ENCODE measurements around the gene MACF1. TPM values are rescaled to one million over a fixed set of nuclear protein-coding genes. Genes with fewer than 3 reads are reported as not detected.
A peak's percentile ranks its signal among the peaks of the same experiment; 100 is the strongest.

MACF1 gene
- total RNA-seq, 2 donors from 2014 or later = 273 to 278 TPM

DNA sequence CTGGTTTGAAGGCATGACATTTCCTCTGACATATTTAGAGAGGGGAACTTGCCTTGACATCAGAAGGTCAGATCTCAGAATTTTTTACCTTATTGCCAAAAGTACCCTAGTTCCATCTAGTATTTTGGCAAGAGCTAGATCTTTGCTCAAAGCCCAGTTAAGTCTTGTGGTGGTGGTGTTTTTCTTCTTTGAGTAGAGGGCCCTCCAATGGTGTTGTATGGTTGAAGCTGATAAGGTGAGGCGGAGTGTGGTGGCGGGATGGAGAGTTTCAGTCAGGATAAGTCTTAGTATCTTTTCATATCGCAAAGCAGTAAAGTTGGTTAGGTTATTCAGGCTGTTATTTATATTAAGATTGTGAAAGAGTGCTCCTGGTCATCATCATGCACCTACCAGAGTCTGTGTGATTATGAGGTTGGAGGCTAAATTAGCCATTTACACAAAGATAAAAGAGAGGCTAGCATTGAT lies 20.1 kb upstream of the MACF1 start:
- no peaks in the 10 kb centered on the region for H3K9me3 ChIP-seq
- TF ChIP-seq, protein P1, sequence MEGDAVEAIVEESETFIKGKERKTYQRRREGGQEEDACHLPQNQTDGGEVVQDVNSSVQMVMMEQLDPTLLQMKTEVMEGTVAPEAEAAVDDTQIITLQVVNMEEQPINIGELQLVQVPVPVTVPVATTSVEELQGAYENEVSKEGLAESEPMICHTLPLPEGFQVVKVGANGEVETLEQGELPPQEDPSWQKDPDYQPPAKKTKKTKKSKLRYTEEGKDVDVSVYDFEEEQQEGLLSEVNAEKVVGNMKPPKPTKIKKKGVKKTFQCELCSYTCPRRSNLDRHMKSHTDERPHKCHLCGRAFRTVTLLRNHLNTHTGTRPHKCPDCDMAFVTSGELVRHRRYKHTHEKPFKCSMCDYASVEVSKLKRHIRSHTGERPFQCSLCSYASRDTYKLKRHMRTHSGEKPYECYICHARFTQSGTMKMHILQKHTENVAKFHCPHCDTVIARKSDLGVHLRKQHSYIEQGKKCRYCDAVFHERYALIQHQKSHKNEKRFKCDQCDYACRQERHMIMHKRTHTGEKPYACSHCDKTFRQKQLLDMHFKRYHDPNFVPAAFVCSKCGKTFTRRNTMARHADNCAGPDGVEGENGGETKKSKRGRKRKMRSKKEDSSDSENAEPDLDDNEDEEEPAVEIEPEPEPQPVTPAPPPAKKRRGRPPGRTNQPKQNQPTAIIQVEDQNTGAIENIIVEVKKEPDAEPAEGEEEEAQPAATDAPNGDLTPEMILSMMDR (IDR thresholded peaks at IDR 0.05) = no peak
- no peak for DNase-seq (ENCODE audit: low spot score)
- H3K4me3 ChIP-seq = no peak overlapping the region
- H3K27me3 ChIP-seq = no peaks in the 10 kb centered on the region
- H3K4me1 ChIP-seq = peaks cover 0 to 16% of the 10 kb centered on the region in 2 donors
- no peaks in the 10 kb centered on the region for H3K36me3 ChIP-seq
- H3K27ac ChIP-seq = peak overlapping the region; percentile 28 to 59

- Histone ChIP-seq H3K36me3 (no peaks in the 10 kb centered on the region), H3K27me3 (no peaks in the 10 kb centered on the region), H3K4me3 (no peak overlapping the region), H3K4me1 (peaks cover 0 to 29% of the 10 kb centered on the region in 2 donors), H3K27ac (no peak overlapping the region), H3K9me3 (no peaks in the 10 kb centered on the region)
- DNase-seq (ENCODE audit: low spot score) = no peak
- TF ChIP-seq, protein P1 (IDR thresholded peaks at IDR 0.05) = no peak
Measured at GRCh38 chr1:39187275-39188046, 17.0 kb upstream of the MACF1 start.

DNA sequence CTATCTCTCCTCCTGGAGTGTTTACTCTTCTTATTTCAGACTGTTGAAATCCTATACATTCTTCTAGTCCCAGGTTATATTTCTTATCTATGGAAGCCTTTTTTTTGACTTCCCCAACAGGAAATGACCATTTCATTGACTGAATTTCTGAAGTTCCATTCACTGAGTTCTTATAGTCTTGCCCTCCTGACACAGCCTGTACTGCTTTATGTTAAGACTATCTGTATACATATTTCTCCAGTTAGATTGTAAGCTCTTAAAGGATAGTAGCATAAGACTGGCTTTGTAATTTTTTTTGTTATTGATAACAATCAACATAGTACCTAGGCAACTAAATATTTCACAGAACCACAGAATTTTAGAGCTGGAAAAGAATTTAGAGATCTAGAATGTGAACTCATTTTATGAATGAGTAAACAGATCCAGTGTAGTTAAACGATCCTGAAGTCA lies 14.9 kb upstream of the MACF1 start:
- no peak for DNase-seq (ENCODE audit: low spot score)
- Histone ChIP-seq H3K27ac (no peak overlapping the region), H3K4me3 (no peak overlapping the region), H3K4me1 (peaks cover 0 to 29% of the 10 kb centered on the region in 2 donors), H3K36me3 (no peaks in the 10 kb centered on the region), H3K27me3 (no peaks in the 10 kb centered on the region), H3K9me3 (no peaks in the 10 kb centered on the region)
- TF ChIP-seq, protein P1 (IDR thresholded peaks at IDR 0.05) = no peak

DNA sequence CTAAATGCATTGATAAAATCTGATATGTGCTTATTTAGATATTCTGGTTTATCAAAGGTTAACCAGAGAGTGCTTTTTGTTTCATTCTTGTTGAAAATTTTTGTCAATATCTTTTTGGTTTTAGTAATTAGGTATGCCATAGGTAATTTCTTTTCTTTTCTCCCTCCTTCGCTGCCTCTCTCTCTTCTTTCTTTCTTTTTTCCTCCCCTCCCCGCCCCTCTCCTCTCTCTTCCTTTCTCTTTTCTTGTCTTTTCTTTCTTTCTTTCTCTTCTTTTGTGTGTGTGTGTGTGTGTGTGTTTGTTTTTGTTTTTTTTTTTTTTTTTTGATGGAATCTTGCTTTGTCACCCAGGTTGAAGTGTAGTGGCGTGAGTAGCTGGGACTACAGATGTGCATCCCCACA lies 14.4 kb upstream of the MACF1 start:
- no peaks in the 10 kb centered on the region for H3K27me3 ChIP-seq
- no peak for DNase-seq (ENCODE audit: low spot score)
- no peaks in the 10 kb centered on the region for H3K36me3 ChIP-seq
- H3K9me3 ChIP-seq = no peaks in the 10 kb centered on the region
- no peak overlapping the region for H3K4me3 ChIP-seq
- TF ChIP-seq, protein P1 (IDR thresholded peaks at IDR 0.05) = no peak
- H3K4me1 ChIP-seq = peaks cover 0 to 32% of the 10 kb centered on the region in 2 donors
- no peak overlapping the region for H3K27ac ChIP-seq

DNA sequence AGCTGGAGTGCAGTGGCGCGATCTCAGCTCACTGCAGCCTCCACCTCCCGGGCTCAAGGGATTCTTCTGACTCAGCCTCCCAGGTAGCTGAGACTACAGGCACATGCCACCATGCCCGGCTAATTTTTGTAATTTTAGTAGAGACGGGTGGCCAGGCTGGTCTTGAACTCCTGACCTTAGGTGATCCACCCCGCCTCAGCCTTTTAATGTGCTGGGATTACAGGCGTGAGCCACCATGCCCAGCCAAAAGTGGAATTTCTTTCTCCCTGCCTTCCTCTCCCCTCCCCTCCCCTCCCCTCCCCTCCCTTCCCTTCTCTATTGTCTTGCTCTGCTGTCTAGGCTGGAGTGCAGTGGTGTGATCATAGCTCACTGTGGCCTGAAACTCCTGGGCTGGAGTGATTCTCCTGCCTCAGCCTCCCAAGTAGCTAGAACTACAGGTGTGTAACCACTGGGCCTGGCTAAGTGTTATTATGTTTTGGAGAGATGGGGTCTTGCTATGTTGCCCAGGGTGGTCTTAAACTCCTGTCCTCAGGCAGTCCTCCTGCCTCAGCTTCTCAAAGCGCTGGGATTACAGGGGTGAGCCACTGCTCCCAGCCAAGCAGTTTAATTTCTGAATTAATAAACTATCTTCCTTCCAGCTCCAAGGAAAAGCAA lies 10.0 kb upstream of the MACF1 start:
- Histone ChIP-seq H3K27ac (peak overlapping the region; percentile 25 to 33), H3K4me1 (peaks cover 0 to 52% of the 10 kb centered on the region in 2 donors), H3K4me3 (no peak overlapping the region), H3K27me3 (no peaks in the 10 kb centered on the region), H3K9me3 (no peaks in the 10 kb centered on the region), H3K36me3 (no peaks in the 10 kb centered on the region)
- TF ChIP-seq, protein P1 (IDR thresholded peaks at IDR 0.05) = no peak
- DNase-seq (ENCODE audit: low spot score) = no peak

All from right atrium auricular region (tissue), 2 donors.